OCI-LY7 (cell line): ENCODE results near the gene METTL22. TPM values are rescaled to one million over a fixed set of nuclear protein-coding genes. Genes with fewer than 3 reads are reported as not detected.

Experiments
- BruUV-seq: library from RNA; stranded (reverse); fragments of 400-500 nt; replicated peaks from 2 replicates; lab custom pipeline; 2021; lab: Mats Ljungman, UMichigan
- CTCF ChIA-PET: fragments of 300-600 bp; sonication (Branson Sonifier 250); formaldehyde crosslinking; loops from one replicate; lab custom pipeline; 2022; ENCODE audit warnings: antibody characterized with exemption; ENCODE audit not compliant: unreplicated experiment; lab: Charles Lee
- POLR2A ChIA-PET: fragments of 300-600 bp; sonication (Branson Sonifier 250); formaldehyde crosslinking; loops from one replicate; lab custom pipeline; 2022; ENCODE audit warnings: antibody characterized with exemption; lab: Charles Lee
- DNase-seq: peaks from one replicate; pipeline ENCODE4 v3.0.0-alpha.2; 2015; ENCODE audit warnings: low spot score
- H2AFZ ChIP-seq: fragments of 200-600 bp; sonication (generic), shearing (Covaris generic); 2 replicates; pipeline ENCODE4 v1.6.1; 2014; ENCODE audit warnings: mild to moderate bottlenecking, antibody characterized with exemption, low read length, moderate library complexity
- H3K27ac ChIP-seq: fragments of 200-600 bp; sonication (generic); 2 replicates; pipeline ENCODE4 v1.5.1; 2014; ENCODE audit warnings: mixed run types, low read depth, mild to moderate bottlenecking, moderate library complexity, low read length, inconsistent platforms; ENCODE audit not compliant: poor library complexity, severe bottlenecking
- H3K36me3 ChIP-seq: fragments of 200-600 bp; sonication (generic); 2 replicates; pipeline ENCODE4 v1.6.1; 2014; ENCODE audit warnings: mild to moderate bottlenecking, antibody characterized with exemption, low read length, moderate library complexity, mixed read lengths; ENCODE audit not compliant: insufficient read depth
- H3K4me1 ChIP-seq: fragments of 200-600 bp; sonication (generic); 2 replicates; pipeline ENCODE4 v1.5.1; 2014; ENCODE audit warnings: mild to moderate bottlenecking, low read length; ENCODE audit not compliant: insufficient read depth, poor library complexity, severe bottlenecking
- H3K4me2 ChIP-seq: fragments of 200-600 bp; sonication (generic); 2 replicates; pipeline ENCODE4 v1.6.1; 2014; ENCODE audit warnings: mild to moderate bottlenecking, low read length
- H3K4me3 ChIP-seq: fragments of 200-600 bp; sonication (generic); 2 replicates; pipeline ENCODE4 v1.5.1; 2014; ENCODE audit warnings: mild to moderate bottlenecking, low read depth, low read length; ENCODE audit not compliant: poor library complexity, severe bottlenecking
- H3K79me2 ChIP-seq: fragments of 200-600 bp; sonication (generic); 2 replicates; pipeline ENCODE4 v1.6.1; 2016; ENCODE audit warnings: low read depth, mild to moderate bottlenecking, low read length, moderate library complexity, mixed read lengths; ENCODE audit not compliant: insufficient read depth
- H3K9me2 ChIP-seq: fragments of 200-600 bp; sonication (generic); 2 replicates; pipeline ENCODE4 v1.6.1; 2016; ENCODE audit warnings: mild to moderate bottlenecking, low read length, mixed read lengths; ENCODE audit not compliant: insufficient read depth
- H3K9me3 ChIP-seq: fragments of 200-600 bp; sonication (generic); 2 replicates; pipeline ENCODE4 v1.6.1; 2014; ENCODE audit warnings: mild to moderate bottlenecking, mixed run types, low read length, mixed read lengths
- H4K20me1 ChIP-seq: fragments of 200-600 bp; sonication (generic); 2 replicates; pipeline ENCODE4 v1.6.1; 2014; ENCODE audit warnings: mild to moderate bottlenecking, antibody characterized with exemption, low read length, moderate library complexity, mixed read lengths; ENCODE audit not compliant: insufficient read depth
- EZH2phosphoT487 ChIP-seq: fragments of 200-600 bp; sonication (generic); IDR thresholded peaks from 2 replicates; pipeline ENCODE4 v1.6.1; 2018; ENCODE audit warnings: low read depth, borderline replicate concordance, mild to moderate bottlenecking, mixed run types, antibody characterized with exemption, low read length, moderate library complexity, mixed read lengths
- intact Hi-C: fragments of 100-400 bp; cut with micrococcal nuclease; formaldehyde crosslinking; loops from one replicate; pipeline ENCODE4 v1.10.0; 2022; ENCODE audit not compliant: unreplicated experiment
- total RNA-seq, 2 experiments: library from RNA; depleted of rRNA in 1 of 2; stranded (reverse); fragments of >200 nt in 1 of 2; shearing (Covaris generic) in 1 of 2; gene quantifications; 2 replicates each; pipeline ENCODE4 v1.2.3, GENCODE V29; 2014 to 2022
- TF ChIP-seq, protein P1 (sequence below): fragments of 200-600 bp; sonication (generic); conservative IDR thresholded peaks from 2 replicates; pipeline ENCODE4 v1.5.1; 2014; ENCODE audit warnings: mild to moderate bottlenecking, antibody characterized with exemption, low read length, moderate library complexity, mixed read lengths

METTL22 gene
- total RNA-seq, 2 experiments from 2014 or later = 22.4 to 55.0 TPM

DNA sequence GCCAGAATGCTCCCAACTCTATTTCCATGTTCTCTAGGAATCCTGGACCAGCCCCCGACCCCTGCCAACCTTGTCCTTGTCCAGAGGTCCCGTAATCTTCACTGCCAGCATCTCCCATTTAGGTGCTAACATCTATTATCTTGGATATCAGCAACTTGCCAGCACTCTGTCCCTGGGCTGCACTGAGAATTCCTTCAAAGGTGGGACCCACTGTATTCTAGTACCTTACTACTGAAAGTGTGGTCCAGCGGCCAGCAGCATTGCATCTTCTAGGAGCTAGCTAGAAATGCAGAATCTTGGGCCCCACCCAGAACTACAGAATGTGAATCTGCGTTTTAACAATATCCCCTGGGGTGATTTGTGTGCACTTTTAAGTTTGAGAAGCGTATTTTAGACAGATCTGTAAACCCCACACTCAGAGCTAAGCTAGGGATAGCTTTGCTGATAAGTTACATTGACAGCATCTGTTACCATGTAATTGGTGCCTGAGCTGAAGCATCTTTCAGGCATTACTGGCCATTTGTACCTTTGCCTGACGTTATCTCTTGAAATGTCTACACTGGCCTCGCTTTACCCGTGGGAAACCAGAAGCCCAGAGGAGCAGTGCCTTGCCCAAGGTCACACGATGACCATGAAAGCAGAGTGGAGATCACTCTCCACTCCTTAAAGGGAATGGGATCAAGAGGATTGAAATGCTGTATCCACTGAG lies 61.2 kb downstream of the METTL22 start:
- H2AFZ ChIP-seq = no peak overlapping the region
- no peak overlapping the region for H3K4me3 ChIP-seq
- no peaks in the 10 kb centered on the region for H3K36me3 ChIP-seq
- no peak overlapping the region for H3K4me2 ChIP-seq
- H3K9me3 ChIP-seq = no peaks in the 10 kb centered on the region
- no peaks in the 10 kb centered on the region for H3K79me2 ChIP-seq
- ChIA-PET POLR2A (no interaction called here), CTCF (no interaction called here)
- no peaks in the 10 kb centered on the region for H4K20me1 ChIP-seq
- intact Hi-C loops = no loop called here
- no peaks in the 10 kb centered on the region for H3K9me2 ChIP-seq
- TF ChIP-seq EZH2phosphoT487 = no peak
- TF ChIP-seq, protein P1, sequence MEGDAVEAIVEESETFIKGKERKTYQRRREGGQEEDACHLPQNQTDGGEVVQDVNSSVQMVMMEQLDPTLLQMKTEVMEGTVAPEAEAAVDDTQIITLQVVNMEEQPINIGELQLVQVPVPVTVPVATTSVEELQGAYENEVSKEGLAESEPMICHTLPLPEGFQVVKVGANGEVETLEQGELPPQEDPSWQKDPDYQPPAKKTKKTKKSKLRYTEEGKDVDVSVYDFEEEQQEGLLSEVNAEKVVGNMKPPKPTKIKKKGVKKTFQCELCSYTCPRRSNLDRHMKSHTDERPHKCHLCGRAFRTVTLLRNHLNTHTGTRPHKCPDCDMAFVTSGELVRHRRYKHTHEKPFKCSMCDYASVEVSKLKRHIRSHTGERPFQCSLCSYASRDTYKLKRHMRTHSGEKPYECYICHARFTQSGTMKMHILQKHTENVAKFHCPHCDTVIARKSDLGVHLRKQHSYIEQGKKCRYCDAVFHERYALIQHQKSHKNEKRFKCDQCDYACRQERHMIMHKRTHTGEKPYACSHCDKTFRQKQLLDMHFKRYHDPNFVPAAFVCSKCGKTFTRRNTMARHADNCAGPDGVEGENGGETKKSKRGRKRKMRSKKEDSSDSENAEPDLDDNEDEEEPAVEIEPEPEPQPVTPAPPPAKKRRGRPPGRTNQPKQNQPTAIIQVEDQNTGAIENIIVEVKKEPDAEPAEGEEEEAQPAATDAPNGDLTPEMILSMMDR = no peak
- no peaks in the 10 kb centered on the region for H3K4me1 ChIP-seq
- no TSS peak for BruUV-seq
- H3K27ac ChIP-seq = no peak overlapping the region
- DNase-seq = no peak

DNA sequence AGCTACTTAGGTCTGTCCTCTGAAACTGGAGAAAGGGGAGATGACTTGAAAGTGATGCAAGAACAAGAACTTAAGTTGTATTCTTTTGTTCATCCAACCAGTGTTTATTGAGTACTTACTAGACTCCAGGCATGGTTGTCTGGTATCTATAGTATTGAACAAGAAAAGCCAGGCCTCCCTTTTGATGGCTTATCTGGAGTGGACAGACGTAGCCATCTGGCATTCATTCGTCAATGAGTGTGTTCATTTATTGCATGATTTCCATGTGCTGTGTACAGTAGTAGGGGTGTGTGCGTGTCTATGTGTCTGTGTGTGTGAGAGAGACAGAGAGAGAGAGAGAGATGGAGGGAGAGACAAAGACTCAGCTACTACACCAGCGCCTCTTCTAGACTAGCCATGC lies 62.1 kb downstream of the METTL22 start:
- no peaks in the 10 kb centered on the region for H3K79me2 ChIP-seq
- no peaks in the 10 kb centered on the region for H3K9me2 ChIP-seq
- H3K36me3 ChIP-seq = no peaks in the 10 kb centered on the region
- H3K4me3 ChIP-seq = no peak overlapping the region
- BruUV-seq = no TSS peak
- no peak overlapping the region for H3K4me2 ChIP-seq
- DNase-seq = no peak
- no peaks in the 10 kb centered on the region for H3K4me1 ChIP-seq
- CTCF ChIA-PET = no interaction called here
- no peaks in the 10 kb centered on the region for H4K20me1 ChIP-seq
- H3K27ac ChIP-seq = no peak overlapping the region
- intact Hi-C loops = no loop called here
- POLR2A ChIA-PET = no interaction called here
- no peaks in the 10 kb centered on the region for H3K9me3 ChIP-seq
- TF ChIP-seq, protein P1 = no peak
- TF ChIP-seq EZH2phosphoT487 = no peak
- no peak overlapping the region for H2AFZ ChIP-seq

DNA sequence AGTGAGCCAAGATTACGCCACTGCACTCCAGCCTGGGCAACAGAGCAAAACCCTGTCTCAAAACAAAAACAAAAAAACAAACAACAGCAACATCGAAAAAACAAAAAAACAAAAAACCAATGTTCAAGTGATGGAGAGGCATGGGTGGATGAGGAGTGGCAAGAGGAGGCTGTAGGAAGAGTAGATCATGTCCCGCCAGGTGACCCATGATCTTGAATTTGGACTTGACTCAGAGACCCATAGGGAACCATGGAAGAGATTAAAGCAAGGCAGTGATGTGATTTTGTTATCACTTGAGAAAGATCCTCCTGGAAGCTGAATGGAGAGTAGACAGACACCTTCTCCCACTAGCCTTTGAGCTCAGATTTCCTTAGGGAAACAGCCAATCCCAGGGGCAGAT lies 64.1 kb downstream of the METTL22 start:
- CTCF ChIA-PET = interaction anchor here (0.6 kb wide), 1 partner anchor 102 kb away, joined by 4 read pairs; no protein-coding TSS in a partner anchor
- intact Hi-C loops = no loop called here
- H3K79me2 ChIP-seq = no peaks in the 10 kb centered on the region

More for the DNA sequence above, 64.1 kb downstream of the METTL22 start:
- no peaks in the 10 kb centered on the region for H3K36me3 ChIP-seq
- no peak overlapping the region for H2AFZ ChIP-seq
- no peaks in the 10 kb centered on the region for H3K9me2 ChIP-seq
- no peak overlapping the region for H3K27ac ChIP-seq
- TF ChIP-seq EZH2phosphoT487 = no peak
- peaks cover 14% of the 10 kb centered on the region; the same call in 1 of the 2 replicates for H3K9me3 ChIP-seq
- H3K4me2 ChIP-seq = no peak overlapping the region
- POLR2A ChIA-PET = no interaction called here
- no peaks in the 10 kb centered on the region for H4K20me1 ChIP-seq
- no peak for DNase-seq
- no TSS peak for BruUV-seq
- H3K4me1 ChIP-seq = no peaks in the 10 kb centered on the region
- no peak overlapping the region for H3K4me3 ChIP-seq
